ENCODE results near the gene COA8. TPM values are rescaled to one million over a fixed set of nuclear protein-coding genes. Genes with fewer than 3 reads are reported as not detected.

Gene COA8
- total and polyA plus RNA-seq, 2 of the 13 experiments (the other 11 are each of a cell fraction or from before 2014, with no cell fraction given), result 10.9 to 25.1 TPM

DNA sequence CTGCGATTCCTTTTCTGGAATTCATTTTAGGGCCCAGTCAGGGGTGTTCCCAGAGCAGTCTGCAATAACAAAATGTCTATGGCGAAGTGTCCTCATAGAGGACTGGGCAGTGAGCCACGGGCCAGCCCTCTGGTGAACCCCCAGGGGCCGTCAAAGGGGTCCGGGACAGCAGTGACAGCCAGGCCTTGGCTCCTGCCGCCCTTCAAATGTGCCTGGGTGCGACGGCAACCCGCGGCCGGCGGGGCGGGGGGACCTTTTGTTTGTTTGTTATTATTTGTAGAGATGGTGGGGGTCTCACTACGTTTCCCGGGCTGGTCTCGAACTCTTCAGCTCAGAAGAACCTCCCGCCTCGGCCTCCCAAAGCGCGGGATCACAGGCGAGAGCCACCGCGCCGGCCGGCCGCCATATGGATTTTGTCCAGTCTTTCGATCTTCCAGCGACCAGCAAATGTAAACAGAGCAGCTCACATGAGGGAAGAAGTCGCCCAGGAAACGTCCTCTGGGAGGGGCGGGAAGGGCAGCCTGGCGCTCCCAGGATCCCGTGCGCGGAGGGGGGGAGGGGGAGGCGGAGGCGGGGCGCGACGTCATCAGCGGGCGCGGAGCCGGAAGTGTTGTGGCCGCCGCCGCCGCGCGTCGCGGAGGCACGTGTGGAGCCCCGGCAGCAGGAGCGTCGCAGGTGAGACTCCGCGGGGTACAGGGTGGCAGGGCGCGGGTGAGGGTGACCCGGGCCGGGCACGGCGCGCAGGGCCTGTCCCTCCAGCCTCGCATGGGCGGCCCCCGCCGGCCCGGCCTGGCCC is 34.0 kb upstream of the COA8 start, which contains the start of gene TRMT61A (continued):
- TF ChIP-seq, protein P1, sequence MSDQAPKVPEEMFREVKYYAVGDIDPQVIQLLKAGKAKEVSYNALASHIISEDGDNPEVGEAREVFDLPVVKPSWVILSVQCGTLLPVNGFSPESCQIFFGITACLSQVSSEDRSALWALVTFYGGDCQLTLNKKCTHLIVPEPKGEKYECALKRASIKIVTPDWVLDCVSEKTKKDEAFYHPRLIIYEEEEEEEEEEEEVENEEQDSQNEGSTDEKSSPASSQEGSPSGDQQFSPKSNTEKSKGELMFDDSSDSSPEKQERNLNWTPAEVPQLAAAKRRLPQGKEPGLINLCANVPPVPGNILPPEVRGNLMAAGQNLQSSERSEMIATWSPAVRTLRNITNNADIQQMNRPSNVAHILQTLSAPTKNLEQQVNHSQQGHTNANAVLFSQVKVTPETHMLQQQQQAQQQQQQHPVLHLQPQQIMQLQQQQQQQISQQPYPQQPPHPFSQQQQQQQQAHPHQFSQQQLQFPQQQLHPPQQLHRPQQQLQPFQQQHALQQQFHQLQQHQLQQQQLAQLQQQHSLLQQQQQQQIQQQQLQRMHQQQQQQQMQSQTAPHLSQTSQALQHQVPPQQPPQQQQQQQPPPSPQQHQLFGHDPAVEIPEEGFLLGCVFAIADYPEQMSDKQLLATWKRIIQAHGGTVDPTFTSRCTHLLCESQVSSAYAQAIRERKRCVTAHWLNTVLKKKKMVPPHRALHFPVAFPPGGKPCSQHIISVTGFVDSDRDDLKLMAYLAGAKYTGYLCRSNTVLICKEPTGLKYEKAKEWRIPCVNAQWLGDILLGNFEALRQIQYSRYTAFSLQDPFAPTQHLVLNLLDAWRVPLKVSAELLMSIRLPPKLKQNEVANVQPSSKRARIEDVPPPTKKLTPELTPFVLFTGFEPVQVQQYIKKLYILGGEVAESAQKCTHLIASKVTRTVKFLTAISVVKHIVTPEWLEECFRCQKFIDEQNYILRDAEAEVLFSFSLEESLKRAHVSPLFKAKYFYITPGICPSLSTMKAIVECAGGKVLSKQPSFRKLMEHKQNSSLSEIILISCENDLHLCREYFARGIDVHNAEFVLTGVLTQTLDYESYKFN (CRISPR knock-in tag; conservative IDR thresholded peaks at IDR 0.05), result peak; percentile 49
- no peak for TF ChIP-seq ZKSCAN5 (CRISPR knock-in tag; IDR thresholded peaks at IDR 0.05)
- TF ChIP-seq ZNF781 (CRISPR knock-in tag; IDR thresholded peaks at IDR 0.05; ENCODE audit: borderline replicate concordance, not compliant biosample characterization), result no peak
- no peak for TF ChIP-seq ZNF12 (CRISPR knock-in tag; IDR thresholded peaks at IDR 0.05)
- no peak for TF ChIP-seq NFE2L2 (IDR thresholded peaks at IDR 0.05; ENCODE audit: low read length)
- TF ChIP-seq, protein P2, sequence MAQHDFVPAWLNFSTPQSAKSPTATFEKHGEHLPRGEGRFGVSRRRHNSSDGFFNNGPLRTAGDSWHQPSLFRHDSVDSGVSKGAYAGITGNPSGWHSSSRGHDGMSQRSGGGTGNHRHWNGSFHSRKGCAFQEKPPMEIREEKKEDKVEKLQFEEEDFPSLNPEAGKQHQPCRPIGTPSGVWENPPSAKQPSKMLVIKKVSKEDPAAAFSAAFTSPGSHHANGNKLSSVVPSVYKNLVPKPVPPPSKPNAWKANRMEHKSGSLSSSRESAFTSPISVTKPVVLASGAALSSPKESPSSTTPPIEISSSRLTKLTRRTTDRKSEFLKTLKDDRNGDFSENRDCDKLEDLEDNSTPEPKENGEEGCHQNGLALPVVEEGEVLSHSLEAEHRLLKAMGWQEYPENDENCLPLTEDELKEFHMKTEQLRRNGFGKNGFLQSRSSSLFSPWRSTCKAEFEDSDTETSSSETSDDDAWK (CRISPR knock-in tag; IDR thresholded peaks at IDR 0.05), result no peak
- peak; percentile 85 for TF ChIP-seq POLR2G (IDR thresholded peaks at IDR 0.05; ENCODE audit: low read depth, low read length)
- no peak for TF ChIP-seq PAX8 (CRISPR knock-in tag; IDR thresholded peaks at IDR 0.05; ENCODE audit: borderline replicate concordance)
- TF ChIP-seq ZNF235 (CRISPR knock-in tag; IDR thresholded peaks at IDR 0.05; ENCODE audit: borderline replicate concordance), result no peak
- TF ChIP-seq, protein P3, sequence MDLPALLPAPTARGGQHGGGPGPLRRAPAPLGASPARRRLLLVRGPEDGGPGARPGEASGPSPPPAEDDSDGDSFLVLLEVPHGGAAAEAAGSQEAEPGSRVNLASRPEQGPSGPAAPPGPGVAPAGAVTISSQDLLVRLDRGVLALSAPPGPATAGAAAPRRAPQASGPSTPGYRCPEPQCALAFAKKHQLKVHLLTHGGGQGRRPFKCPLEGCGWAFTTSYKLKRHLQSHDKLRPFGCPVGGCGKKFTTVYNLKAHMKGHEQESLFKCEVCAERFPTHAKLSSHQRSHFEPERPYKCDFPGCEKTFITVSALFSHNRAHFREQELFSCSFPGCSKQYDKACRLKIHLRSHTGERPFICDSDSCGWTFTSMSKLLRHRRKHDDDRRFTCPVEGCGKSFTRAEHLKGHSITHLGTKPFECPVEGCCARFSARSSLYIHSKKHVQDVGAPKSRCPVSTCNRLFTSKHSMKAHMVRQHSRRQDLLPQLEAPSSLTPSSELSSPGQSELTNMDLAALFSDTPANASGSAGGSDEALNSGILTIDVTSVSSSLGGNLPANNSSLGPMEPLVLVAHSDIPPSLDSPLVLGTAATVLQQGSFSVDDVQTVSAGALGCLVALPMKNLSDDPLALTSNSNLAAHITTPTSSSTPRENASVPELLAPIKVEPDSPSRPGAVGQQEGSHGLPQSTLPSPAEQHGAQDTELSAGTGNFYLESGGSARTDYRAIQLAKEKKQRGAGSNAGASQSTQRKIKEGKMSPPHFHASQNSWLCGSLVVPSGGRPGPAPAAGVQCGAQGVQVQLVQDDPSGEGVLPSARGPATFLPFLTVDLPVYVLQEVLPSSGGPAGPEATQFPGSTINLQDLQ (CRISPR knock-in tag; IDR thresholded peaks at IDR 0.05), result no peak
- no peak; the same call in 1 of the 2 replicates for TF ChIP-seq ZNF230 (CRISPR knock-in tag; IDR thresholded peaks at IDR 0.05)
- TF ChIP-seq, protein P4, sequence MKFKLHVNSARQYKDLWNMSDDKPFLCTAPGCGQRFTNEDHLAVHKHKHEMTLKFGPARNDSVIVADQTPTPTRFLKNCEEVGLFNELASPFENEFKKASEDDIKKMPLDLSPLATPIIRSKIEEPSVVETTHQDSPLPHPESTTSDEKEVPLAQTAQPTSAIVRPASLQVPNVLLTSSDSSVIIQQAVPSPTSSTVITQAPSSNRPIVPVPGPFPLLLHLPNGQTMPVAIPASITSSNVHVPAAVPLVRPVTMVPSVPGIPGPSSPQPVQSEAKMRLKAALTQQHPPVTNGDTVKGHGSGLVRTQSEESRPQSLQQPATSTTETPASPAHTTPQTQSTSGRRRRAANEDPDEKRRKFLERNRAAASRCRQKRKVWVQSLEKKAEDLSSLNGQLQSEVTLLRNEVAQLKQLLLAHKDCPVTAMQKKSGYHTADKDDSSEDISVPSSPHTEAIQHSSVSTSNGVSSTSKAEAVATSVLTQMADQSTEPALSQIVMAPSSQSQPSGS (CRISPR knock-in tag; IDR thresholded peaks at IDR 0.05), result no peak; the same call in 1 of the 2 replicates
- TF ChIP-seq HIVEP1 (CRISPR knock-in tag; IDR thresholded peaks at IDR 0.05), result no peak
- TF ChIP-seq HHEX (CRISPR knock-in tag; IDR thresholded peaks at IDR 0.05), result no peak
- TF ChIP-seq, protein P5, sequence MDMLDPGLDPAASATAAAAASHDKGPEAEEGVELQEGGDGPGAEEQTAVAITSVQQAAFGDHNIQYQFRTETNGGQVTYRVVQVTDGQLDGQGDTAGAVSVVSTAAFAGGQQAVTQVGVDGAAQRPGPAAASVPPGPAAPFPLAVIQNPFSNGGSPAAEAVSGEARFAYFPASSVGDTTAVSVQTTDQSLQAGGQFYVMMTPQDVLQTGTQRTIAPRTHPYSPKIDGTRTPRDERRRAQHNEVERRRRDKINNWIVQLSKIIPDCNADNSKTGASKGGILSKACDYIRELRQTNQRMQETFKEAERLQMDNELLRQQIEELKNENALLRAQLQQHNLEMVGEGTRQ (IDR thresholded peaks at IDR 0.05; ENCODE audit: low read depth, low read length), result no peak
- TF ChIP-seq, protein P5 (CRISPR knock-in tag; IDR thresholded peaks at IDR 0.05; ENCODE audit: borderline replicate concordance), result no peak
- no peak for TF ChIP-seq GFI1 (CRISPR knock-in tag; IDR thresholded peaks at IDR 0.05; ENCODE audit: borderline replicate concordance)

Measured in HepG2 (cell line).